Gastroesophageal sphincter (tissue), 4 donors: Measurements from ENCODE around the gene HAUS7. TPM values are rescaled to one million over a fixed set of nuclear protein-coding genes. Genes with fewer than 3 reads are reported as not detected.

Experiments
- ATAC-seq: fragments of 150-250 bp; one replicate; pipeline ENCODE4 v1.9.1; 2016; ENCODE audit warnings: mild to moderate bottlenecking, moderate library complexity
- H3K27ac ChIP-seq, 4 donors: fragments of 200-600 bp; sonication (generic) in 3 of 4; 1 replicate in 3 of 4; 2 replicates in 1 of 4; pipeline ENCODE4 v1.5.1; 2016 to 2019
- H3K27me3 ChIP-seq: fragments of 200-600 bp; sonication (generic); one replicate; pipeline ENCODE4 v1.5.1; 2019
- H3K36me3 ChIP-seq, 2 donors: fragments of 200-600 bp; sonication (generic); one replicate each; pipeline ENCODE4 v1.5.1; 2019; ENCODE audit warnings: control low read depth in 1 of 2
- H3K4me1 ChIP-seq, 3 donors: fragments of 200-600 bp; sonication (generic); 1 replicate in 2 of 3; 2 replicates in 1 of 3; pipeline ENCODE4 v1.5.1; 2016 to 2019; ENCODE audit warnings: control low read depth in 2 of 3
- H3K4me3 ChIP-seq, 2 donors: fragments of 200-600 bp; sonication (generic); one replicate each; pipeline ENCODE4 v1.5.1; 2019; ENCODE audit warnings: mild to moderate bottlenecking in 1 of 2, moderate library complexity in 1 of 2
- H3K9me3 ChIP-seq, 3 donors: fragments of 200-600 bp; sonication (generic); one replicate each; pipeline ENCODE4 v1.5.1; 2017 to 2019; ENCODE audit warnings: control low read depth in 2 of 3
- EP300 ChIP-seq: sonication (generic); formaldehyde crosslinking; IDR thresholded peaks from one replicate; pipeline ENCODE4 v1.6.1; 2017; ENCODE audit warnings: antibody characterized with exemption, mild to moderate bottlenecking
- POLR2A ChIP-seq, 2 donors: fragments of 450-650 bp; IDR thresholded peaks; one replicate each; pipeline ENCODE4 v1.6.1; 2017; ENCODE audit warnings: antibody characterized with exemption in 2 of 2, mild to moderate bottlenecking in 2 of 2, moderate library complexity in 1 of 2
- POLR2AphosphoS5 ChIP-seq: sonication (generic); formaldehyde crosslinking; IDR thresholded peaks from one replicate; pipeline ENCODE4 v1.6.1; 2017; ENCODE audit warnings: antibody characterized with exemption
- WGBS, 2 donors: methylation state at CpG; one replicate each; pipeline ENCODE4 v1.1.5; 2018; ENCODE audit warnings: low coverage in 1 of 2; 5-methylcytosine and 5-hydroxymethylcytosine counted together
- total RNA-seq, 4 donors: library from RNA; depleted of rRNA; stranded (reverse); fragments of >200 nt; gene quantifications; one replicate each; pipeline ENCODE4 v1.1.0, GENCODE V29; 2016
- TF ChIP-seq, protein P1 (sequence below), 4 experiments: fragments of 200-600 bp in 2 of 4; fragments of 450-650 bp in 2 of 4; sonication (generic) in 1 of 4; IDR thresholded peaks; one replicate each; pipeline ENCODE4 v1.5.1; 2017 to 2019; ENCODE audit warnings: antibody characterized with exemption in 4 of 4, mild to moderate bottlenecking in 2 of 4, moderate library complexity in 2 of 4

The HAUS7 gene
- total RNA-seq, 4 donors from 2014 or later, result 20.2 to 34.0 (median 28.3) TPM

- Histone ChIP-seq H3K4me1 (peaks cover 0 to 5% (median 0%) of the 10 kb centered on the region in 3 donors), H3K9me3 (no peaks in the 10 kb centered on the region), H3K4me3 (no peak overlapping the region), H3K27me3 (no peaks in the 10 kb centered on the region), H3K36me3 (peaks cover 0 to 29% of the 10 kb centered on the region in 2 donors), H3K27ac (no peak overlapping the region)
- WGBS, 2 donors, result 70% methylated on average over 2 of the region's 10 CpGs; no CpG with 5 or more reads in 1 of the 2 donors
- ATAC-seq, result no peak
- TF ChIP-seq, protein P1, sequence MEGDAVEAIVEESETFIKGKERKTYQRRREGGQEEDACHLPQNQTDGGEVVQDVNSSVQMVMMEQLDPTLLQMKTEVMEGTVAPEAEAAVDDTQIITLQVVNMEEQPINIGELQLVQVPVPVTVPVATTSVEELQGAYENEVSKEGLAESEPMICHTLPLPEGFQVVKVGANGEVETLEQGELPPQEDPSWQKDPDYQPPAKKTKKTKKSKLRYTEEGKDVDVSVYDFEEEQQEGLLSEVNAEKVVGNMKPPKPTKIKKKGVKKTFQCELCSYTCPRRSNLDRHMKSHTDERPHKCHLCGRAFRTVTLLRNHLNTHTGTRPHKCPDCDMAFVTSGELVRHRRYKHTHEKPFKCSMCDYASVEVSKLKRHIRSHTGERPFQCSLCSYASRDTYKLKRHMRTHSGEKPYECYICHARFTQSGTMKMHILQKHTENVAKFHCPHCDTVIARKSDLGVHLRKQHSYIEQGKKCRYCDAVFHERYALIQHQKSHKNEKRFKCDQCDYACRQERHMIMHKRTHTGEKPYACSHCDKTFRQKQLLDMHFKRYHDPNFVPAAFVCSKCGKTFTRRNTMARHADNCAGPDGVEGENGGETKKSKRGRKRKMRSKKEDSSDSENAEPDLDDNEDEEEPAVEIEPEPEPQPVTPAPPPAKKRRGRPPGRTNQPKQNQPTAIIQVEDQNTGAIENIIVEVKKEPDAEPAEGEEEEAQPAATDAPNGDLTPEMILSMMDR (IDR thresholded peaks at IDR 0.05), result no peak
- no peak for TF ChIP-seq POLR2A (IDR thresholded peaks at IDR 0.05)
- no peak for TF ChIP-seq EP300
- no peak for TF ChIP-seq POLR2AphosphoS5
These were observed 8.1 kb downstream of the HAUS7 start for GRCh38 chrX:153462291-153462690.

- ATAC-seq, result peak; percentile 42
- no peaks in the 10 kb centered on the region for H3K27me3 ChIP-seq
- WGBS, 2 donors, result 33 to 86% methylated on average over 1 to 2 of the region's 7 CpGs
- peaks cover 0 to 17% (median 0%) of the 10 kb centered on the region in 3 donors for H3K4me1 ChIP-seq
- no peak overlapping the region for H3K4me3 ChIP-seq
- TF ChIP-seq, protein P1 (IDR thresholded peaks at IDR 0.05), result peak in 3 of 4 experiments; percentile 19 to 59 (median 43)
- TF ChIP-seq POLR2A (IDR thresholded peaks at IDR 0.05), result no peak
- no peak for TF ChIP-seq EP300
- no peaks in the 10 kb centered on the region for H3K9me3 ChIP-seq
- no peak overlapping the region for H3K27ac ChIP-seq
- H3K36me3 ChIP-seq, result peaks cover 0 to 41% of the 10 kb centered on the region in 2 donors
These were observed 9.6 kb downstream of the HAUS7 start for GRCh38 chrX:153460826-153461225.

DNA sequence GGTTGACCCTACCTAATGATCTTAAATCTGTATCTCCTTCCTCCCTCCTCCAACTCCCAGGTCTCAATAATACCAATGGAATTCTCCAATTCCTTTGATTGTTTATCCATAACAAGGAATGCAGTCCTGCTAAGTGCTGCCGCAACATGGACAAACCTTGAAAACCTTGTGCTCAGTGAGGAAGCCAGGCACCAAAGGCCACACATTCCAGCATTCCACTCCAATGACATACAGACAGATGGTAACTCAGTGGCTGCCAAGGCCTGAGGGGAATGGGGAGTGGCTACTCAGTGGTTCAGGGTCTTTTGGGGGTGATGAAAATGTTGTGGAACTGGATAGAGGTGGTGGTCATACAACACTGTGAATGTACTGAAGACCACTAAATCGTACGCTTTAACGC is 10.4 kb downstream of the HAUS7 start:
- WGBS, 2 donors, result 88% methylated on average over 3 of the region's 4 CpGs; no CpG with 5 or more reads in 1 of the 2 donors
- H3K9me3 ChIP-seq, result no peaks in the 10 kb centered on the region
- H3K27ac ChIP-seq, result no peak overlapping the region
- TF ChIP-seq, protein P1 (IDR thresholded peaks at IDR 0.05), result no peak
- TF ChIP-seq POLR2A (IDR thresholded peaks at IDR 0.05) (no peak), EP300 (no peak), POLR2AphosphoS5 (no peak)
- peaks cover 0 to 50% of the 10 kb centered on the region in 2 donors for H3K36me3 ChIP-seq
- H3K4me1 ChIP-seq, result peaks cover 0 to 19% (median 0%) of the 10 kb centered on the region in 3 donors
- no peak for ATAC-seq
- H3K27me3 ChIP-seq, result no peaks in the 10 kb centered on the region
- H3K4me3 ChIP-seq, result no peak overlapping the region

DNA sequence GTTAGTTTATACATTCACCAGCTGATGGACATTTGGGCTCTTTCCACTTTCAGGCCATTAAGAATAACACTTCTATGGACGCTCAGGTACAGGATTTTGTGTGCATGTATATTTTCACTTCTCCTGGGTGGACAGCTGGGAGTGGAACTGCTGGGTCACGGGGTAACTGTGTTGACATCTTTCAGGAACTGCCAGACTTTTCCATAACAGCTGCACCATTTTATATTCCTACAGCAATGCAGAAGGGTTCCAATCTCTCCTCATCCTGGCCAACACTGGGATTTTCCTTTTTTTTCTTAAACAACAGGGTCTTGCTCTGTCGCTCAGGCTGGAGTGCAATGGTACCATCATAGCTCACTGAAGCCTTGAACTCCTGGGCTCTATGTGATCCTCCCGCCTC is 11.9 kb downstream of the HAUS7 start:
- TF ChIP-seq, protein P1 (IDR thresholded peaks at IDR 0.05), result no peak
- TF ChIP-seq EP300, result no peak
- no peak for TF ChIP-seq POLR2A (IDR thresholded peaks at IDR 0.05)
- no peak for TF ChIP-seq POLR2AphosphoS5
- no peak for ATAC-seq
- Histone ChIP-seq H3K4me1 (peaks cover 0 to 19% (median 0%) of the 10 kb centered on the region in 3 donors), H3K9me3 (no peaks in the 10 kb centered on the region), H3K27me3 (no peaks in the 10 kb centered on the region), H3K4me3 (no peak overlapping the region), H3K36me3 (peaks cover 0 to 57% of the 10 kb centered on the region in 2 donors), H3K27ac (no peak overlapping the region)
- WGBS, 2 donors, result 63% methylated on average over 4 of the region's 4 CpGs; no CpG with 5 or more reads in 1 of the 2 donors

DNA sequence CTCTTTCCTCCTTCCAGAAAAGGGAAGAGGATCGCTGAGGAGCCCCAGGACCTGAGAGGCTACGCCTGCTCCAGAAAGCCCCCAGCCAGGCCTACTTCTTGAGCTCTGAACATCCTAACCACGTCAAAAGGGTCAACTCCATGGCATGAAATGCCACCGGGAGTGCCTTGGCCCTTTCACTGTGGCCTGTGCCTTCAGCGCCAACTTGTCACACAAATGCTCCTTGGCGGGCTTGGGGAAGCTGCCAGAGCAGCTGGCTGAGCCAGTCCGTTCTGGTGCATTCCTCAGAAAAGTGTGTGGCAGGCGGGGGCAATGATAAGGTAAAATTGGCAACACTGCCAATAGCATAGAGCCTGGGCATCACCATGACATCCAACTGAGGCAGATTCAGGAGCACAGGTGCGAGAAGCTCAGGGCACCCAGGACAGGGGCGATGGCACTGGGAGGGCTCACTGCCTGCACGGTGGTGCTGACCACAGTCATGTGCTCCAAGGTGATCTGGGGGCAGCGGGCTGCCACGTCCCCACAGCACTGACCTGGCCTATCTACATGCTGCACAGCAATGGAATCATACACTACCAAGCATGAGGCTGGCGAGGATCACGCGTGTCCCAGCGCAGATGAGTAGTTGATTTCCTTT is 12.4 kb downstream of the HAUS7 start:
- 82 to 89% methylated on average over 3 to 9 of the region's 17 CpGs for WGBS, 2 donors
- Histone ChIP-seq H3K9me3 (no peaks in the 10 kb centered on the region), H3K4me3 (no peak overlapping the region), H3K4me1 (peaks cover 0 to 19% (median 0%) of the 10 kb centered on the region in 3 donors), H3K36me3 (peaks cover 0 to 56% of the 10 kb centered on the region in 2 donors), H3K27me3 (no peaks in the 10 kb centered on the region), H3K27ac (no peak overlapping the region)
- ATAC-seq, result no peak
- TF ChIP-seq POLR2AphosphoS5, result no peak
- TF ChIP-seq EP300, result no peak
- no peak for TF ChIP-seq POLR2A (IDR thresholded peaks at IDR 0.05)
- TF ChIP-seq, protein P1 (IDR thresholded peaks at IDR 0.05), result no peak
